ENCODE measurements around the gene HMX2.
A peak's percentile ranks its signal among the peaks of the same experiment; 100 is the strongest.
"Not testable (repeated sequence)": the region's sequence is repeated elsewhere in the genome, so short reads cannot be mapped to it uniquely, and the experiment has no call there.

The HMX2 gene

GRCh38 chr10:123153486-123154091 lies 5.7 kb downstream of the HMX2 start:
- DNase-seq: no peak

DNA sequence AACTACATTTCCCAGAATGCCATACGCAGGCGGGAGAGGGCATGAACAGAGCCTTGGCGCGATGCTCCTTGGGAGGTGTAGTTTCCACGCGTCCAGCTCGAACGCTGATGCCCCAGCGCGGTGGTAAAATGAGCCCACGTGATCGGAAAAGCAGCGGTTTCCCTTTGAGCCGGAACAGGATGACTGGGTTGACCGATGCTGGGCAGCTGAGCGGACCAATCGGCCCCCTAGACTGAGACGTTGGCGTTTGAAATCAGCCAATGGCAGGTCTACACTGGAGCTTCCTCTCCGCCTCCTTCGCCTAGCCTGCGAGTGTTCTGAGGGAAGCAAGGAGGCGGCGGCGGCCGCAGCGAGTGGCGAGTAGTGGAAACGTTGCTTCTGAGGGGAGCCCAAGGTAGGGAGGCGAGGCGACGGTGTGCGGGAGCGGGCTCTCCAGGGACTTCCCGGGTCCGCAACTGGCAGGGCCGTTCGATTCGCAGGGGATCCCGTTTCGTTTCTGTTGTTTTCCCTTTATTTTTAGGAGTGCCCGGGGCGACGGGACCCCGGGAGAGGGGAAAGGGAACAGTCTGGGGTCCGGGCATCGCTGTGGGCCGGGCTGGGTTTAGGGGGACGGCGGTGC lies 6.3 kb downstream of the HMX2 start, which contains the start of gene BUB3:
BUB3 (plus strand) TSS at position 311 of the 619 bp plus-strand sequence. CDS start 516 bp downstream, outside the sequence.
- DNase-seq: peak; percentile 81

- DNase-seq: no peak
These were observed 7.0 kb downstream of the HMX2 start for GRCh38 chr10:123154711-123155505.

GRCh38 chr10:123156078-123156477 lies 8.1 kb downstream of the HMX2 start:
- DNase-seq: no peak

DNA sequence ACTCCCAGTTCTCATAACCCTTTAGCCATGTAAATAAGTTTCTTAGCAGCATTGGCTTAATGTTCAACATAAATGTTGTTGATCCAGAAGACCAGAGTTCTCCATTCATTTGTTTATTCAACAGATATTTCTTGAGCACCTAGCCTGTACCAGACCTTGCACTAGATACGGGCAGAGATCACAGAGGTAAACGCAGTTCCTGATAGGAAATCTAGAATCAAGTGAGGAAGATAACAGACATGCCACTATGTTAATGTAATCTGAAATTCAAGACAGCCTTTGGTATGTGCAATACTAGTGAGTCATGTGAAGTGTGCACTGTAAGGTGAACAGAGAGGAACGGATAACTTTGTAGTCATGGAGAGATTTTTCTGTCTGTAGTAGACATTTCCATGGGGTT lies 9.3 kb downstream of the HMX2 start:
- DNase-seq: no peak

- DNase-seq: peak; percentile 9
These were observed 10.7 kb downstream of the HMX2 start for GRCh38 chr10:123158682-123159081.

DNA sequence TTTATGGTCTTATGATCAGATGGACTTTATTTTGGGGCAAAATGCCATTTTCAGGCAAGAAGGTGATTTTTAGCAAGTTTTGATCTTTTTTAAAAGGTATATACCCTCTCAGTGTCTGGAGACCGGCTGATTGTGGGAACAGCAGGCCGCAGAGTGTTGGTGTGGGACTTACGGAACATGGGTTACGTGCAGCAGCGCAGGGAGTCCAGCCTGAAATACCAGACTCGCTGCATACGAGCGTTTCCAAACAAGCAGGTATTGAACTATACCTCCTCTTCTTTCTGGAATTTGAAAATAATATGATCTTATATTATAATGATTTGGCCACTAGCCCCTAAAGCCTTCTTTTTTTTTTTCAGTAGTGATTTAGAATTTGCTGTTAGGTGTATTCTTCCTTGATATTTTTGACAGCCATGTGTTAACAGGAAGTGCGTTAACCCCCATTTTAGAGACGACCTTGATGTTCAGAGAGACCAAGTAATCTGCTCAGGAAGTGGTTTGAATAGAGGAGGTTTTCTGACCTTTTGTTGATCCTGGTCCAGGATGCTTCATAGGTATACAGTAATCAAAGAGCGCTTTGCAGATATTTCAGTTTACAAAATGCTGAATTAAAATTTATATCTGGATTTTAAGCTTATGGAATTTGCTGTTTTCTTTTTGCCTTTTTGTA lies 12.5 kb downstream of the HMX2 start:
- no peak for DNase-seq

- no peak for DNase-seq
These were observed 16.4 kb downstream of the HMX2 start for GRCh38 chr10:123164319-123164718.

DNA sequence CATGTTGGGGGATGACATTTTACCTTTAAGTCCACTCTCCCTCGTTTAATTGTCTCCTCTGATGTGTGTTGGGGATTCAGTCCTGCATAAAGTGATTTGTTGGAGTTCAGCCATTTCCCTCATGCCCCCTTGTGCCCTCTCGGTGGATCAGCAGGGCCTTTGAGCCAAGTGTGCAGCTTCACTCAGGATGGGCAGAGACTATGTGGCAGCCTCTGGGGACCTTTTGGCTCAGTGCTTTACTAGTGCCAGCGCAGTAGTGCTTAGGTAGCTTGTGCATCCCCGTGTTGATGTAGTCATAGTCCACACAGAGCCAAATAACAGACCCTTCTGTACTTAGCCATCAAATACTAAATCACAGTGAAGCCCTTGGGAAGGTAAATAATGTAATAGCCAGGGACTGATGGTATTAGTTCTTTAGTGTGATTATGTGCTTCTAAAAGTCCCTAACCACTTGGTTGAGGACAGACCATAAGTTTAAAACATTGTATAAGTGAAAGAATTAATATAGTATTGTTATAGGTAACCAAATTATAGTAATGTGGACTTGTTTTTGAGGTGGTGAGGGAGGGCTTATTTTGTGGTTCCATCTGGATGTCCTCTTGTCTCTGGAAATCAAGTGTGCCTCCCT lies 17.6 kb downstream of the HMX2 start:
- DNase-seq: no peak

DNA sequence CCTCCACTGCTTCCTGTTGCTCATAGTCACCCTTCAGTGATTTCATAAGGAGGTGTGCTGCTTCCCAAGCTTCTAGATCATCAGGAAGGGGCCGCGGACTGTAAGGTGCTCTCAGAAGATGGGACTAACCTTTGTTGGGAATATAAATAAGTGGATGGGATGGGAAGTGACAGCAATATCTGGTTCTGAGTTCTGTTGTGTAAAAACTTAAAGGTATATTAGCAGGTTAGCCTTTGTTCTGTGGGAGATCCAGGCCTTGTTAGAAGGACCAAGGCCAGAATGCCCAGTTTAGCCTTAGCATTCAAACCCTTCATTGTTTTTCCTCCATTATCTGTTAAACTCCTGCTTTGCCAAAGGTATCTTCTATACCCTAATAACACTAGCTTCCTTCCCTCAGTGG lies 18.7 kb downstream of the HMX2 start:
- no peak for DNase-seq

DNA sequence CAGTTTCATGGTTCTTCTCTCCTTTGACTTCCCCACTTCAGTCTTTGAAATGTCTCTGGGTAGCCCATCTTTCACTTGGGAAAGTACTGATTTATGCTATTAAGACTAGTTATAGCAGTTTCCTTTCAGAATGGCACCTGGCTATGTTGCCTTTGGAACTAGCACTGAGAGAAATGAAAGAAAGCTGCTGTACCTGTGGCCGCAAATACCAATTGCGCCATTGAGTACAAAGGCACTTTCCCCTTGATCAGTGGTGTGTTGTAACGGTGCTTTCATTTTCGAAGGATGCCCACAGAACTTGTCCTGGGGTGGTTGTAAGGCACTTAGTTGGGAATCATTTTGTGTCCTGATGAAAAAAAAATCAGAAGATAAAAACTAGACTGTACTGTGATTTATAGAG lies 23.0 kb downstream of the HMX2 start:
- DNase-seq: no peak

DNA sequence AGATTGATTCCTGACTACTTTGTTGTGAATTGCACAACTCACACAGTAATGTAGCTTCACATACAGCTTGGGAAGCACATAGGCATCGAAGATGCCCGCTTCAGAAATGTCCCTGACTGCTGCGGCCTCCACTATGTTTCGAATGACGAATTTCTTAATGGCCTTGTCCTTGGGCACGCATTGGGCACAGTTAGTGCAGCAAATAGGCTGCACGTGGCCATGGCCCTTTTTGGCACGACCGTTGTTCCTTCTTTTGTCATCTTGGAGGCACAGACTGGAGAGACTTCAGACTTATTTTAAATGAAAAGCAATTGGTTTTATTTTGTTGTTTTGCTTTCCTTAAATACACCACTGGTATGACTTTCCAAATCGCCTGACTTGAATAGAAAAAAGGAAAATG lies 23.7 kb downstream of the HMX2 start:
- DNase-seq: not testable (repeated sequence)

GRCh38 chr10:123175389-123176387 lies 27.8 kb downstream of the HMX2 start:
- DNase-seq: no peak

GRCh38 chr10:123178390-123178789 lies 30.5 kb downstream of the HMX2 start:
- DNase-seq: not testable (repeated sequence)

DNA sequence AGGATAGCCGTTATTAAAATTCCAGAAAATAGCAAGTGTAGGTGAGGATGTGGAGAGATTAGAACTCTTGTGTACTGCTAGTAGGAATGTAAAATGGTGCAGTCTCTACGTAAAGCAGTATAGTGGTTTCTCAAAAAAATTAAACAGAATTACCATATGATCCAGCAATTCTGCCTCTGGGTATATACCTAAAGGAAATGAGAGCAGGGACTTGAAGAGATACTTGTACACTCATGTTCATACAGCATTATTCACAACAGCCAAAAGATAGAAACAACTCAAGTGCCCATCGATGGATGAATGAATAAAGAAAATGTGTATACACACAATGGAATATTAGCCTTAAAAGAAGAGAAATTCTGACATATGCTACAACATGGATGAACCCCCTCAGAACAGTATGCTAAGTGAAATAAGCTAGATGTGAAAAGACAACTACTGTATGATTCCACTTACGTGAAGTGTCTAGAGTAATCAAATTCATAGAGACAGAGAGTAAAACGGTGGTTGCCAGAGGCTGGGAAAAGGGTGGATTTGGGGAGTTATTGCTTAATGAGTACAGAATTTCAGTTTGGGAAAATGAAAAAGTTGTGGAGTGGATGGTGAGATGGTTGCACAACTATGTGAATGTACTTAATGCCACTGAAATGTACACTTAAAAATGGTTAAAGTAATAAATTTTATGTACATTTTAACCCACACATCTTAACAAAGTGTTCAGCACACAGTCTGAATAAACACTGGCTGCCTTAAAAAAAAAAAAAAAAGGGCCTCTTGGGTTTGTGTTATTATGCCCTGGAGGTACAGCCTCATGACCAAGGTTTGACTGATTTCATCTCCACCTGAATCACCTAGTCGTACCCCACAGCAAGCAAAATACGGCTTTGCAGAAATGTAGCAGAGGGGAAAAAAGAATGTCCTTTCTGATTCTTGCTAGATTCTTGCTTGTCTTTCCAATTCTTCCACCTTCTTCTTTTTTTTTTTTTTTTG lies 32.5 kb downstream of the HMX2 start:
- no peak for DNase-seq

DNA sequence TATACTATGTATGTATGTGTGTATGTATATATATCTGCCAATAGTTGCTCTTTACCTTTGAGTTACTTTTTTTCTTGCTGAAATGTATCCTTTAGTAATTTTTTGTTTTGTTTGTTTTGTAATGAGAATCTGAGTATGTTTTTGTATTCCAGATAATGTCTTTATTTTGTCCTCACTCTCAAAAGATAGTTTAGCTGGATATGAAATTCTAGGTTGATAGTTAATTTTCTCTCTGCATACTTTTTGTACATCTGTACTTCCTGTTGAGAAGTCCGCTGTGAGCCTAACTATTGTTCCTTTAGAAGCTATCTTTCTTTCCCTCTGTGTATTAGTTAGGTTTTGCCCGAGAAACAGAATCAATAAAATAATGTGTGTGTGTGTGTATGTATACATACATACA lies 35.8 kb downstream of the HMX2 start:
- no peak for DNase-seq

GRCh38 chr10:123187781-123188180 lies 39.8 kb downstream of the HMX2 start:
- no peak for DNase-seq

DNA sequence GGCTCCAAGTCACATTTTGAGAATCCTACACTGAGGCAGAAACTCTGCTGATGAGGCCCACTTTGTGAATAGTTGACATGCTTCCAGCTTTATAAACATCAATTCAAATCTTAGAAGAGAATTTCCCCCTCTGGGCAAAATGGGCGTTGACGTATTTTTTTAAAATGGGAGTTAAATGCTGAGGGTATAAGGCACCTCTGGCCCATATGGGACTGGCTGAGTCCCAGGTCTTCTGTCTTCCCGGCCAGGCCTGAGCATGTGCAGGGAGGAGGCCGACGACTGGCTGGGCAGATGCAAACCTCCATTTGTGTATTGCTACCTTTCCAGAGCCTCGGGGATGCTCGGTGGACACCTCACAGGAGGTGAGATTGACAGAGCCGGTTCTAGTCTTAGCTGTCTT lies 44.0 kb downstream of the HMX2 start:
- DNase-seq: no peak

DNA sequence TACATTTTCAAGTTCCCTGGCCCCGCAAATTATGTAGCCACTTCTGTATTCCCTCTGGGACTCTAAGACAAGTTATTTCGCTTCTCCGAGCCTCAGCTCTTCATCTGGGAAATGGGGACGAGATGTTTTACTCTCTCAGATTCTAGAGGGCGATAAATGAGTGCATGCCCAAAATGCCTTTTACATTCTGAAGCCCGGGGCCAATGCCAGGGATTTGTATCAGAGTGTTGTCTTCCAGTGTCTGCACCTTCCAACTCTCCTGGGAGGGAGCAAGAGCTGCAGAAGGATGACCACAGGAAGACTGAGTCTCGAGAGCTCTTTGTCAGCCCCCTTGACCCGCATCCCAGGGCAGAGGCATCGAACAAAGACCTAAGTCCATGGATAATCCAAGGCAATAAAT lies 46.1 kb downstream of the HMX2 start:
- DNase-seq: no peak
